GM12878 (cell line): ENCODE measurements around the gene CDR2. TPM values are rescaled to one million over a fixed set of nuclear protein-coding genes. Genes with fewer than 3 reads are reported as not detected.

Experiments
- ATAC-seq: fragments of 200-7000 bp; cut with Tn5 transposase; 3 replicates; pipeline ENCODE4 v1.9.1; 2020; ENCODE audit warnings: mild to moderate bottlenecking, moderate library complexity
- BruUV-seq: library from RNA; stranded (reverse); fragments of 400-500 nt; replicated peaks from 2 replicates; lab custom pipeline; 2021; lab: Mats Ljungman, UMichigan
- CTCF ChIA-PET: fragments of 300-600 bp; sonication (Branson Sonifier 250); formaldehyde crosslinking; extraction: SDS; loops from one replicate; lab custom pipeline; 2021; ENCODE audit warnings: inconsistent platforms; lab: Yijun Ruan, JAX
- POLR2A ChIA-PET: fragments of 350-600 bp; formaldehyde crosslinking; extraction: SDS; loops from one replicate; lab custom pipeline; 2021; ENCODE audit warnings: inconsistent platforms; lab: Charles Lee
- RAD21 ChIA-PET: fragments of 300-600 bp; sonication (Branson Sonifier 250); formaldehyde crosslinking; loops from one replicate; lab custom pipeline; 2023; ENCODE audit warnings: antibody characterized with exemption; ENCODE audit not compliant: unreplicated experiment; lab: Charles Lee
- SMC1A ChIA-PET: fragments of 300-600 bp; sonication (Branson Sonifier 250); formaldehyde crosslinking; loops from one replicate; lab custom pipeline; 2023; ENCODE audit not compliant: unreplicated experiment, uncharacterized antibody; lab: Charles Lee
- DNase-seq: peaks from one replicate; pipeline ENCODE4 v3.0.0-alpha.2; 2011; ENCODE audit warnings: low read depth, low spot score
- FAIRE-seq: peaks from 3 replicates; lab custom pipeline; 2011; peaks lifted over from hg19 to GRCh38; lab: Jason Lieb, UNC
- H2AFZ ChIP-seq: 2 replicates; pipeline ENCODE4 v1.6.0; 2011; ENCODE audit warnings: low read depth, low read length, control low read depth; ENCODE audit not compliant: control insufficient read depth
- H3K27ac ChIP-seq: 2 replicates; pipeline ENCODE4 v1.5.1; 2011; ENCODE audit warnings: control low read depth; ENCODE audit not compliant: control insufficient read depth, insufficient read depth
- H3K27me3 ChIP-seq, 2 experiments: replicated peaks in 1 of 2; 2 replicates each; pipeline versions ENCODE4 v1.6.0 to v1.6.1; 2011; ENCODE audit warnings: low read length in 1 of 2; ENCODE audit not compliant: control insufficient read depth in 2 of 2, insufficient read depth in 2 of 2
- H3K36me3 ChIP-seq, 2 experiments: 2 replicates each; pipeline ENCODE4 v1.5.1; 2011; ENCODE audit warnings: low read length in 1 of 2; ENCODE audit not compliant: control insufficient read depth in 2 of 2, insufficient read depth in 2 of 2
- H3K4me1 ChIP-seq: 2 replicates; pipeline ENCODE4 v1.6.1; 2011; ENCODE audit warnings: mild to moderate bottlenecking, low read length, moderate library complexity, mixed read lengths; ENCODE audit not compliant: control insufficient read depth, insufficient read depth
- H3K4me2 ChIP-seq: 2 replicates; pipeline ENCODE4 v1.6.0; 2011; ENCODE audit warnings: control low read depth; ENCODE audit not compliant: control insufficient read depth, insufficient read depth
- H3K4me3 ChIP-seq: fragments of 200-600 bp; sonication (generic); 2 replicates; pipeline ENCODE4 v1.5.1; 2016
- H3K79me2 ChIP-seq: 2 replicates; pipeline ENCODE4 v1.6.0; 2011; ENCODE audit warnings: low read length; ENCODE audit not compliant: control insufficient read depth, insufficient read depth
- H3K9ac ChIP-seq: 2 replicates; pipeline ENCODE4 v1.8.0; 2011; ENCODE audit warnings: low read length, control low read depth, mixed read lengths; ENCODE audit not compliant: control insufficient read depth, insufficient read depth
- H3K9me3 ChIP-seq: replicated peaks from 3 replicates; pipeline ENCODE4 v1.5.1; 2011; ENCODE audit warnings: mild to moderate bottlenecking, low read length; ENCODE audit not compliant: control insufficient read depth, insufficient read depth
- H4K20me1 ChIP-seq: 2 replicates; pipeline ENCODE4 v1.6.0; 2011; ENCODE audit not compliant: control insufficient read depth, insufficient read depth
- BHLHE40 ChIP-seq, 2 experiments: fragments of 450-650 bp in 1 of 2; IDR thresholded peaks; 2 replicates each; pipeline ENCODE4 v1.6.1; 2011 to 2017; ENCODE audit warnings: low read depth in 2 of 2, borderline replicate concordance in 1 of 2, improper control_type of control experiment in 1 of 2, low read length in 1 of 2, mild to moderate bottlenecking in 1 of 2
- MEF2B ChIP-seq: fragments of 450-650 bp; IDR thresholded peaks from 2 replicates; pipeline ENCODE4 v1.6.1; 2018; ENCODE audit warnings: mild to moderate bottlenecking, moderate library complexity; ENCODE audit not compliant: partially characterized antibody, poor library complexity, severe bottlenecking
- MLLT1 ChIP-seq: fragments of 450-650 bp; IDR thresholded peaks from 2 replicates; pipeline ENCODE4 v1.6.1; 2016; ENCODE audit warnings: mild to moderate bottlenecking
- MXI1 ChIP-seq: fragments of 150-350 bp; IDR thresholded peaks from 2 replicates; pipeline ENCODE4 v1.6.1; 2011; ENCODE audit warnings: low read depth, mild to moderate bottlenecking, inconsistent platforms, low read length, improper control_type of control experiment
- RUNX3 ChIP-seq: IDR thresholded peaks from 2 replicates; pipeline ENCODE4 v1.6.1; 2012; ENCODE audit warnings: low read length, inconsistent platforms
- SMAD1 ChIP-seq: fragments of 450-650 bp; IDR thresholded peaks from 2 replicates; pipeline ENCODE4 v1.6.1; 2018; ENCODE audit warnings: mild to moderate bottlenecking, low read depth; ENCODE audit not compliant: partially characterized antibody
- ZNF24 ChIP-seq: fragments of 450-650 bp; IDR thresholded peaks from 2 replicates; pipeline ENCODE4 v1.6.1; 2017; ENCODE audit warnings: antibody characterized with exemption, mild to moderate bottlenecking
- WGBS: methylation state at CpG from one replicate; pipeline ENCODE4 v1.1.6; 2016; ENCODE audit warnings: low lambda C conversion rate; ENCODE audit not compliant: insufficient replicate concordance, insufficient coverage; ENCODE audit errors: missing lambda C conversion rate; 5-methylcytosine and 5-hydroxymethylcytosine counted together
- in situ Hi-C: fragments of 300-500 bp; cut with MboI; formaldehyde crosslinking; loops from 9 replicates; pipeline ENCODE4 v1.14.3; 2018; ENCODE audit warnings: mixed read lengths
- intact Hi-C: fragments of 100-400 bp; cut with micrococcal nuclease; formaldehyde crosslinking; loops from one replicate; pipeline ENCODE4 v1.14.2; 2022; ENCODE audit not compliant: unreplicated experiment
- polyA plus RNA-seq, 11 experiments: library from polyadenylated mRNA; depleted of rRNA in 4 of 11; unstranded in 6 of 11; stranded (reverse) in 5 of 11; fragments of >200 nt; fragmentation: Nextera tagmentation in 4 of 11; fragmentation: Illumina TruSeq in 1 of 11; extraction: Ambion mirVana in 4 of 11; extraction: Trizol in 1 of 11; gene quantifications; 1 replicate in 1 of 11; 2 replicates in 10 of 11; pipeline versions ENCODE4 v1.2.1 to v1.2.3, GENCODE V29; 2011 to 2016; ENCODE audit warnings: inconsistent platforms in 2 of 11, missing spikeins in 2 of 11, low read depth in 1 of 11
- total RNA-seq, 4 experiments: library from RNA; depleted of rRNA in 3 of 4; stranded (reverse); fragments of >200 nt in 3 of 4; fragmentation: Illumina TruSeq in 1 of 4; extraction: Trizol in 1 of 4; gene quantifications; 2 replicates each; pipeline versions ENCODE4 v1.2.1 to v1.2.3, GENCODE V29; 2013 to 2021

Gene CDR2
- total and polyA plus RNA-seq, 10 of the 15 experiments (the other 5 are each of a cell fraction or from before 2014, with no cell fraction given), result 4.8 to 24.3 (median 19.2) TPM

- TF ChIP-seq MEF2B (peak; percentile 51), RUNX3 (peak; percentile 42; the same call in 1 of the 2 replicates), MLLT1 (peak; percentile 70; the same call in 1 of the 2 replicates)
- TF ChIP-seq, all 136 proteins: peak for 22
Measured at GRCh38 chr16:22353191-22353919, 21.1 kb downstream of the CDR2 start (continued).

- in situ Hi-C loops (no loop called here), intact Hi-C loops (no loop called here)
- WGBS, result 98% methylated on average over 5 of the region's 5 CpGs
- DNase-seq (no peak), ATAC-seq (no peak), FAIRE-seq (no peak)
- ChIA-PET RAD21 (interaction anchor here (0.6 to 7.2 kb wide), 6 partner anchors 14 to 984 kb away, joined by 3 to 64 read pairs (median 7); partner anchors contain the start of gene CDR2), SMC1A (interaction anchor here (1.0 to 9.1 kb wide), 8 partner anchors 9 to 50 kb away, joined by 3 to 205 read pairs (median 4); partner anchors contain the start of gene CDR2), CTCF (interaction anchor here (0.5 to 3.6 kb wide), 6 partner anchors 12 to 794 kb away, joined by 3 to 20 read pairs (median 6); partner anchors contain the start of gene CDR2), POLR2A (interaction anchor here (0.6 to 10.9 kb wide), 5 partner anchors 9 to 161 kb away, joined by 3 to 185 read pairs (median 4); partner anchors contain the start of gene CDR2)
- no peak overlapping the region for H3K4me3 ChIP-seq
- H3K27me3 ChIP-seq, result no peaks in the 10 kb centered on the region
- H3K9ac ChIP-seq, result no peak overlapping the region
- H3K4me1 ChIP-seq, result peaks cover 34% of the 10 kb centered on the region
- H3K4me2 ChIP-seq, result no peak overlapping the region
- peaks cover 12% of the 10 kb centered on the region for H3K79me2 ChIP-seq
- peaks cover 7 to 22% of the 10 kb centered on the region in 2 experiments for H3K36me3 ChIP-seq
- H3K27ac ChIP-seq, result peak overlapping the region; percentile 79; the same call in 1 of the 2 replicates
- no TSS peak for BruUV-seq
- no peak overlapping the region for H2AFZ ChIP-seq
- no peak for TF ChIP-seq BHLHE40 (IDR thresholded peaks at IDR 0.05; ENCODE audit: borderline replicate concordance in 1 of 2, low read depth in 2 of 2, low read length in 1 of 2)
- TF ChIP-seq MXI1, result no peak
- TF ChIP-seq SMAD1, result no peak
- no peak for TF ChIP-seq ZNF24
- no peaks in the 10 kb centered on the region; the same call in 2 of the 3 replicates for H3K9me3 ChIP-seq
- no peaks in the 10 kb centered on the region for H4K20me1 ChIP-seq
Measured at GRCh38 chr16:22352723-22353122, 21.7 kb downstream of the CDR2 start.
